Measurements from ENCODE around the gene DDX17.

Gene DDX17

GRCh38 chr22:38465673-38466490, 40.2 kb downstream of the DDX17 start:
- no peak for DNase-seq (ENCODE audit: low read depth)

- DNase-seq (ENCODE audit: low read depth): no peak
These were observed 41.0 kb downstream of the DDX17 start for GRCh38 chr22:38464992-38465672.

- no peak for DNase-seq (ENCODE audit: low read depth)
These were observed 42.9 kb downstream of the DDX17 start for GRCh38 chr22:38462960-38463784.

GRCh38 chr22:38461414-38462081, 44.6 kb downstream of the DDX17 start:
- DNase-seq (ENCODE audit: low read depth): peak; percentile 11

GRCh38 chr22:38461057-38461413, 45.1 kb downstream of the DDX17 start:
- no peak for DNase-seq (ENCODE audit: low read depth)

- no peak for DNase-seq (ENCODE audit: low read depth)
These were observed 45.7 kb downstream of the DDX17 start for GRCh38 chr22:38460426-38460840.

- no peak for DNase-seq (ENCODE audit: low read depth)
These were observed 49.0 kb downstream of the DDX17 start for GRCh38 chr22:38456841-38457699.

GRCh38 chr22:38456272-38456835, 49.8 kb downstream of the DDX17 start:
- DNase-seq (ENCODE audit: low read depth): no peak

GRCh38 chr22:38455530-38456271, 50.4 kb downstream of the DDX17 start:
- no peak for DNase-seq (ENCODE audit: low read depth)

GRCh38 chr22:38455076-38455529, 51.0 kb downstream of the DDX17 start, which contains the start of gene KCNJ4:
Gene KCNJ4 (minus strand): TSS chr22:38455199. CDS start chr22:38428132, 27,067 bp downstream.
- DNase-seq (ENCODE audit: low read depth): no peak

GRCh38 chr22:38454353-38455075, 51.6 kb downstream of the DDX17 start:
- DNase-seq (ENCODE audit: low read depth): no peak

GRCh38 chr22:38453996-38454352, 52.1 kb downstream of the DDX17 start:
- no peak for DNase-seq (ENCODE audit: low read depth)

- no peak for DNase-seq (ENCODE audit: low read depth)
These were observed 52.9 kb downstream of the DDX17 start for GRCh38 chr22:38453066-38453672.

GRCh38 chr22:38452373-38453065, 53.6 kb downstream of the DDX17 start:
- no peak for DNase-seq (ENCODE audit: low read depth)

- DNase-seq (ENCODE audit: low read depth): no peak
These were observed 54.2 kb downstream of the DDX17 start for GRCh38 chr22:38451864-38452263.

- DNase-seq (ENCODE audit: low read depth): no peak
These were observed 54.7 kb downstream of the DDX17 start for GRCh38 chr22:38451404-38451803.

GRCh38 chr22:38450234-38450797, 55.8 kb downstream of the DDX17 start:
- DNase-seq (ENCODE audit: low read depth): no peak

- DNase-seq (ENCODE audit: low read depth): no peak
These were observed 56.3 kb downstream of the DDX17 start for GRCh38 chr22:38449776-38450175.

Measured in stimulated activated CD8-positive, alpha-beta memory T cell treated with anti-CD3 and anti-CD28 coated beads, Interleukin-15, amount 100 ng/mL, for 1 hour (primary cell).